K562 (cell line): Measurements from ENCODE around the gene NPB. TPM values are rescaled to one million over a fixed set of nuclear protein-coding genes. Genes with fewer than 3 reads are reported as not detected.

Experiments
- ATAC-seq: fragments of 200-7000 bp; cut with Tn5 transposase; 3 replicates; pipeline ENCODE4 v1.9.1; 2020; ENCODE audit warnings: moderate library complexity
- BruUV-seq: library from RNA; stranded (reverse); fragments of 400-500 nt; replicated peaks from 2 replicates; lab custom pipeline; 2021; lab: Mats Ljungman, UMichigan
- CTCF ChIA-PET: fragments of 300-600 bp; formaldehyde crosslinking; extraction: SDS; loops from one replicate; lab custom pipeline; 2021; ENCODE audit warnings: low intra/inter-chr PET ratio; lab: Yijun Ruan, JAX
- POLR2A ChIA-PET: fragments of 300-600, 350-650 bp; sonication (Branson Sonifier 250); formaldehyde crosslinking; extraction: SDS; loops from one replicate; lab custom pipeline; 2021; ENCODE audit warnings: antibody characterized with exemption, inconsistent platforms; lab: Yijun Ruan, JAX
- DNase-seq, 4 experiments: peaks; one replicate each; pipeline versions ENCODE4 v3.0.0 to v3.0.0-alpha.2; 2011 to 2018; ENCODE audit warnings: low spot score in 3 of 4, mixed read lengths in 3 of 4; ENCODE audit errors: extremely low read depth in 1 of 4
- FAIRE-seq: peaks from 2 replicates; lab custom pipeline; 2011; peaks lifted over from hg19 to GRCh38; lab: Jason Lieb, UNC
- H2AFZ ChIP-seq: 2 replicates; pipeline ENCODE4 v1.6.0; 2011; ENCODE audit warnings: low read depth, low read length, control low read depth, inconsistent platforms
- H3K27ac ChIP-seq: fragments of 200-600 bp; 3 replicates; pipeline ENCODE4 v1.8.0; 2011; ENCODE audit warnings: low read depth, mild to moderate bottlenecking, control low read depth, inconsistent platforms, low read length, moderate library complexity, mixed read lengths; ENCODE audit errors: extremely low read depth
- H3K27me3 ChIP-seq, 2 experiments: fragments of 300-600 bp in 1 of 2; 2 replicates in 1 of 2; 3 replicates in 1 of 2; pipeline versions ENCODE4 v1.6.0 to v1.8.0; 2011; ENCODE audit warnings: inconsistent platforms in 2 of 2, low read length in 2 of 2, mild to moderate bottlenecking in 1 of 2, mixed read lengths in 1 of 2, moderate library complexity in 1 of 2; ENCODE audit not compliant: control insufficient read depth in 2 of 2, insufficient read depth in 2 of 2
- H3K36me3 ChIP-seq: fragments of 300-600 bp; 3 replicates; pipeline ENCODE4 v1.8.0; 2011; ENCODE audit warnings: mild to moderate bottlenecking, low read length, inconsistent platforms; ENCODE audit not compliant: control insufficient read depth, insufficient read depth
- H3K4me1 ChIP-seq, 2 experiments: fragments of 200-600 bp in 1 of 2; replicated peaks in 1 of 2; 2 replicates in 1 of 2; 3 replicates in 1 of 2; pipeline versions ENCODE4 v1.5.1 to v1.8.0; 2011; ENCODE audit warnings: inconsistent platforms in 2 of 2, low read length in 2 of 2, mild to moderate bottlenecking in 1 of 2, mixed read lengths in 1 of 2, moderate library complexity in 1 of 2; ENCODE audit not compliant: control insufficient read depth in 2 of 2, insufficient read depth in 2 of 2
- H3K4me2 ChIP-seq: 2 replicates; pipeline ENCODE4 v1.6.1; 2011; ENCODE audit warnings: low read length, control low read depth, inconsistent platforms, mixed read lengths; ENCODE audit not compliant: insufficient read depth
- H3K4me3 ChIP-seq: fragments of 200-600 bp; sonication (generic), shearing (Covaris generic); 2 replicates; pipeline ENCODE4 v1.5.1; 2016; ENCODE audit warnings: control low read depth, inconsistent platforms
- H3K79me2 ChIP-seq: fragments of 200-600 bp; 3 replicates; pipeline ENCODE4 v1.8.0; 2011; ENCODE audit warnings: low read length, inconsistent platforms; ENCODE audit not compliant: control insufficient read depth, insufficient read depth
- H3K9ac ChIP-seq, 2 experiments: 2 replicates each; pipeline versions ENCODE4 v1.6.0 to v1.6.1; 2011; ENCODE audit warnings: low read depth in 2 of 2, low read length in 2 of 2, control low read depth in 1 of 2, inconsistent platforms in 1 of 2, mild to moderate bottlenecking in 1 of 2, mixed read lengths in 1 of 2; ENCODE audit not compliant: insufficient read depth in 1 of 2
- H3K9me1 ChIP-seq: one replicate; pipeline ENCODE4 v1.6.0; 2011; ENCODE audit warnings: inconsistent platforms, mild to moderate bottlenecking, low read length, moderate library complexity; ENCODE audit not compliant: control insufficient read depth, insufficient read depth
- H3K9me3 ChIP-seq: replicated peaks from 2 replicates; pipeline ENCODE4 v1.5.1; 2011; ENCODE audit warnings: low read depth, low read length, inconsistent platforms; ENCODE audit not compliant: control insufficient read depth, insufficient read depth
- H4K20me1 ChIP-seq: replicated peaks from 2 replicates; pipeline ENCODE4 v1.6.1; 2011; ENCODE audit warnings: low read length, inconsistent platforms, mixed read lengths; ENCODE audit not compliant: control insufficient read depth, insufficient read depth
- NFIC ChIP-seq: fragments of 450-650 bp; IDR thresholded peaks from 2 replicates; pipeline ENCODE4 v1.6.1; 2017; ENCODE audit warnings: mild to moderate bottlenecking, inconsistent platforms
- WGBS: fragments of 100-300 bp; shearing (Covaris generic); methylation state at CpG from one replicate; pipeline ENCODE4 v1.1.6; 2016; ENCODE audit warnings: low coverage, mixed read lengths; ENCODE audit not compliant: insufficient coverage; ENCODE audit errors: missing lambda C conversion rate; 5-methylcytosine and 5-hydroxymethylcytosine counted together
- in situ Hi-C: fragments of 300-500 bp; cut with MboI; formaldehyde crosslinking; loops from 4 replicates; pipeline ENCODE4 v1.15.0; 2018; ENCODE audit warnings: inconsistent platforms, mixed read lengths
- intact Hi-C: fragments of 100-400 bp; cut with micrococcal nuclease; formaldehyde crosslinking; loops from 2 replicates; pipeline ENCODE4 v1.14.2; 2022
- polyA plus RNA-seq, 8 experiments: library from polyadenylated mRNA; depleted of rRNA in 4 of 8; stranded (reverse) in 5 of 8; unstranded in 3 of 8; fragments of >200 nt; fragmentation: Nextera tagmentation in 2 of 8; fragmentation: Illumina TruSeq in 1 of 8; extraction: Ambion mirVana in 2 of 8; extraction: Trizol in 1 of 8; gene quantifications; 2 replicates each; pipeline versions ENCODE4 v1.2.1 to v1.2.3, GENCODE V29; 2011 to 2014; ENCODE audit warnings: inconsistent platforms in 1 of 8, missing spikeins in 1 of 8
- total RNA-seq, 7 experiments: library from RNA; depleted of rRNA in 6 of 7; stranded (reverse); fragments of >200 nt in 6 of 7; fragmentation: Illumina TruSeq in 2 of 7; extraction: Trizol in 2 of 7; gene quantifications; 2 replicates each; pipeline versions ENCODE4 v1.2.1 to v1.2.3, GENCODE V29; 2011 to 2021; ENCODE audit warnings: low replicate concordance in 1 of 7
- TF ChIP-seq, protein P1 (sequence below): sonication (generic); formaldehyde crosslinking; IDR thresholded peaks from 2 replicates; pipeline ENCODE4 v1.8.0; 2022; ENCODE audit warnings: mild to moderate bottlenecking, low read depth, missing genetic modification reagents

Gene NPB
- total and polyA plus RNA-seq, 9 of the 15 experiments (the other 6 are each of a cell fraction or from before 2014, with no cell fraction given), result 0.03 to 0.61 (median 0.14) TPM; not detected in 2

DNA sequence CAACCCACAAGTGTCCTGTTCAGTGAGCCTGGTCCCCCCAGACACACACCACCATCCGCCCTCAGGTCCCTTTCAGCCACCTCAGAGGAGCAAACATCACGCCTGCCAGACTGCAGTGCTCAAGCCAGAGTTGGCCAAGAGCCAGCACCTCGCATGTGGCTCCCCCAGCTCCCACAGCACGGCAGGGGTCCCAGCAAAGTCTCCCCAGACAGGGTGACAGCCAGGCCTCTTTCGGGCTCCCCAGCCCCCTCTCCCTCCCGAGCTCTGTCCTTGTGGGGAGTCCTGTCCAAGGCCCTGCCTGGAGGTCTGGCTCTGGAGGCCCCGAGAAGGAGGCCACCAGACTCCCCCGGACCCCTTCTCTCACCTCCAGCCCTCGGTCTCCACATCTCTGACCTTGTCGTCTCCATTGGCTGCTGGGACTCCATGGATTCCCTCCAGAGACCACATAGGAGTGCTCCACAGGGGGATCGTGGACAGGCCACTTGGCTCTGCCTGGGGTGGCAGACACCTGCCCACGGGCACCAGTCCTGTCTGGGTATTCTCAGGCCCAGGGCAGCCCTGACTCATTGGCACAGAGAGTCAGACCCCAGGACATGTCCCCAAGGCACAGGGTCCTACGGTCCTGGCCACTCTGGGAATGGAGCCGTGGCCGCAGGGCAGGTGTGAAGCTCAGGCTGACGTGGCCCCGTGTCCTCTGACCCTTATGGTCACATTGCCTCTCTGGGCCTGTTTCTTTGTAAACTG is 46.8 kb downstream of the NPB start:
- Histone ChIP-seq H3K4me1 (peaks cover 0 to 26% of the 10 kb centered on the region in 2 experiments; a peak in 3 of 5 replicates), H3K4me3 (no peak overlapping the region), H3K36me3 (peaks cover 1% of the 10 kb centered on the region; the same call in 1 of the 3 replicates), H3K27ac (no peak overlapping the region), H4K20me1 (no peaks in the 10 kb centered on the region), H3K9ac (peak overlapping the region in 1 of 2 experiments; percentile 83; a peak in 2 of 4 replicates), H3K9me3 (no peaks in the 10 kb centered on the region; the same call in 1 of the 2 replicates), H3K9me1 (no peaks in the 10 kb centered on the region), H3K79me2 (no peaks in the 10 kb centered on the region), H3K4me2 (no peak overlapping the region), H3K27me3 (no peaks in the 10 kb centered on the region), H2AFZ (no peak overlapping the region)
- FAIRE-seq, result no peak
- intact Hi-C loops, result no loop called here
- DNase-seq, result no peak
- ChIA-PET CTCF (interaction anchor here (0.7 kb wide), 1 partner anchor 220 kb away, joined by 3 read pairs; no protein-coding TSS in a partner anchor), POLR2A (interaction anchor here (1.0 to 2.2 kb wide), 4 partner anchors 11 to 71 kb away, joined by 3 to 7 read pairs (median 4); no protein-coding TSS in a partner anchor)
- no peak; the same call in 2 of the 3 replicates for ATAC-seq
- TF ChIP-seq, protein P1, sequence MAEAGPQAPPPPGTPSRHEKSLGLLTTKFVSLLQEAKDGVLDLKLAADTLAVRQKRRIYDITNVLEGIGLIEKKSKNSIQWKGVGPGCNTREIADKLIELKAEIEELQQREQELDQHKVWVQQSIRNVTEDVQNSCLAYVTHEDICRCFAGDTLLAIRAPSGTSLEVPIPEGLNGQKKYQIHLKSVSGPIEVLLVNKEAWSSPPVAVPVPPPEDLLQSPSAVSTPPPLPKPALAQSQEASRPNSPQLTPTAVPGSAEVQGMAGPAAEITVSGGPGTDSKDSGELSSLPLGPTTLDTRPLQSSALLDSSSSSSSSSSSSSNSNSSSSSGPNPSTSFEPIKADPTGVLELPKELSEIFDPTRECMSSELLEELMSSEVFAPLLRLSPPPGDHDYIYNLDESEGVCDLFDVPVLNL, result no peak
- peak; percentile 95 for TF ChIP-seq NFIC
- in situ Hi-C loops, result no loop called here
- BruUV-seq, result no TSS peak
- 60% methylated on average over 14 of the region's 17 CpGs for WGBS
